H9 (cell line): ENCODE results near the gene MBD5. TPM values are rescaled to one million over a fixed set of nuclear protein-coding genes. Genes with fewer than 3 reads are reported as not detected.

Experiments used
- DNase-seq: peaks from one replicate; pipeline ENCODE4 v3.0.0-alpha.2; 2017
- H2AFZ ChIP-seq: one replicate; pipeline ENCODE4 v1.6.1; 2013; ENCODE audit warnings: mild to moderate bottlenecking, low read length, control low read depth, moderate library complexity
- H2AK5ac ChIP-seq: 2 replicates; pipeline ENCODE4 v1.6.1; 2013; ENCODE audit warnings: low read length, control low read depth, mixed read lengths; ENCODE audit not compliant: insufficient read length
- H2BK120ac ChIP-seq: one replicate; pipeline ENCODE4 v1.6.1; 2013; ENCODE audit warnings: low read depth, mild to moderate bottlenecking, low read length, control low read depth, inconsistent platforms; ENCODE audit not compliant: poor library complexity, severe bottlenecking
- H2BK12ac ChIP-seq: 2 replicates; pipeline ENCODE4 v1.6.1; 2013; ENCODE audit warnings: low read length, control low read depth, mixed read lengths, low read depth; ENCODE audit not compliant: insufficient read length
- H2BK15ac ChIP-seq: 2 replicates; pipeline ENCODE4 v1.6.1; 2013; ENCODE audit warnings: low read depth, low read length, control low read depth
- H2BK20ac ChIP-seq: one replicate; pipeline ENCODE4 v1.6.1; 2013; ENCODE audit warnings: low read depth, mild to moderate bottlenecking, low read length, control low read depth, inconsistent platforms; ENCODE audit not compliant: poor library complexity, severe bottlenecking
- H2BK5ac ChIP-seq: 2 replicates; pipeline ENCODE4 v1.6.1; 2013; ENCODE audit warnings: low read length, control low read depth, mixed read lengths; ENCODE audit not compliant: insufficient read length
- H3K14ac ChIP-seq: 2 replicates; pipeline ENCODE4 v1.6.1; 2013; ENCODE audit warnings: low read length, control low read depth; ENCODE audit not compliant: insufficient read depth
- H3K18ac ChIP-seq: 2 replicates; pipeline ENCODE4 v1.6.1; 2013; ENCODE audit warnings: low read depth, mild to moderate bottlenecking, mixed read lengths, low read length, control low read depth; ENCODE audit not compliant: insufficient read length
- H3K23ac ChIP-seq: 2 replicates; pipeline ENCODE4 v1.6.1; 2013; ENCODE audit warnings: low read length, control low read depth, mixed read lengths, low read depth; ENCODE audit not compliant: insufficient read length
- H3K23me2 ChIP-seq: 2 replicates; pipeline ENCODE4 v1.6.1; 2013; ENCODE audit warnings: low read depth, mild to moderate bottlenecking, mixed read lengths, low read length, control low read depth; ENCODE audit not compliant: insufficient read length, poor library complexity, severe bottlenecking
- H3K27ac ChIP-seq: 2 replicates; pipeline ENCODE4 v1.5.1; 2013; ENCODE audit warnings: low read length, control low read depth, mixed read lengths, low read depth; ENCODE audit not compliant: insufficient read length
- H3K27me3 ChIP-seq: 2 replicates; pipeline ENCODE4 v1.6.1; 2013; ENCODE audit warnings: low read length, control low read depth, inconsistent platforms; ENCODE audit not compliant: insufficient read depth
- H3K4ac ChIP-seq: 2 replicates; pipeline ENCODE4 v1.6.1; 2013; ENCODE audit warnings: low read depth, mild to moderate bottlenecking, control low read depth, inconsistent platforms, low read length, moderate library complexity
- H3K4me1 ChIP-seq: 2 replicates; pipeline ENCODE4 v1.6.1; 2013; ENCODE audit warnings: low read length, control low read depth, inconsistent platforms; ENCODE audit not compliant: insufficient read depth
- H3K4me2 ChIP-seq: 2 replicates; pipeline ENCODE4 v1.6.1; 2013; ENCODE audit warnings: low read length, control low read depth, mixed read lengths; ENCODE audit not compliant: insufficient read length, insufficient read depth
- H3K56ac ChIP-seq: 2 replicates; pipeline ENCODE4 v1.6.1; 2013; ENCODE audit warnings: low read depth, mild to moderate bottlenecking, mixed read lengths, low read length, control low read depth; ENCODE audit not compliant: insufficient read length
- H3K79me1 ChIP-seq: 2 replicates; pipeline ENCODE4 v1.6.1; 2013; ENCODE audit warnings: low read depth, mild to moderate bottlenecking, moderate library complexity, low read length, control low read depth, inconsistent platforms; ENCODE audit not compliant: insufficient read depth, poor library complexity, severe bottlenecking
- H3K79me2 ChIP-seq: 2 replicates; pipeline ENCODE4 v1.6.1; 2013; ENCODE audit warnings: low read length, control low read depth, inconsistent platforms; ENCODE audit not compliant: insufficient read depth
- H3K9ac ChIP-seq: 2 replicates; pipeline ENCODE4 v1.6.1; 2013; ENCODE audit warnings: low read length, control low read depth, mixed read lengths; ENCODE audit not compliant: insufficient read length; ENCODE audit errors: extremely low read depth
- H3K9me3 ChIP-seq: one replicate; pipeline ENCODE4 v1.6.1; 2013; ENCODE audit warnings: low read depth, low read length, inconsistent platforms; ENCODE audit not compliant: control insufficient read depth
- H3T11ph ChIP-seq: one replicate; pipeline ENCODE4 v1.6.1; 2013; ENCODE audit warnings: mild to moderate bottlenecking, low read length, control low read depth, inconsistent platforms
- H4K20me1 ChIP-seq: one replicate; pipeline ENCODE4 v1.6.1; 2013; ENCODE audit not compliant: control insufficient read depth, insufficient read length, insufficient read depth
- H4K5ac ChIP-seq: 2 replicates; pipeline ENCODE4 v1.6.1; 2013; ENCODE audit warnings: low read depth, mild to moderate bottlenecking, mixed read lengths, low read length, control low read depth; ENCODE audit not compliant: insufficient read length
- H4K8ac ChIP-seq: replicated peaks from 2 replicates; pipeline ENCODE4 v1.6.1; 2013; ENCODE audit warnings: low read length, control low read depth, mixed read lengths, low read depth; ENCODE audit not compliant: insufficient read length
- H4K91ac ChIP-seq: 2 replicates; pipeline ENCODE4 v1.6.1; 2013; ENCODE audit warnings: low read depth, mild to moderate bottlenecking, moderate library complexity, mixed read lengths, low read length, control low read depth; ENCODE audit not compliant: insufficient read length
- H3K27ac Mint-ChIP-seq, 3 experiments: 2 replicates in 2 of 3; 3 replicates in 1 of 3; pipeline ENCODE4 v1.8.0; 2020 to 2021; ENCODE audit warnings: mixed read lengths in 3 of 3, mild to moderate bottlenecking in 1 of 3, moderate library complexity in 1 of 3
- H3K27me3 Mint-ChIP-seq: 2 replicates; pipeline ENCODE4 v1.8.0; 2021; ENCODE audit warnings: low read depth, mild to moderate bottlenecking, moderate library complexity, mixed read lengths
- H3K36me3 Mint-ChIP-seq, 3 experiments: 2 replicates in 2 of 3; 3 replicates in 1 of 3; pipeline ENCODE4 v1.8.0; 2020 to 2021; ENCODE audit warnings: low read depth in 3 of 3, mixed read lengths in 3 of 3; ENCODE audit not compliant: insufficient read depth in 1 of 3
- H3K4me1 Mint-ChIP-seq, 2 experiments: 2 replicates each; pipeline ENCODE4 v1.8.0; 2020; ENCODE audit warnings: mixed read lengths in 2 of 2
- H3K4me3 Mint-ChIP-seq, 2 experiments: 2 replicates in 1 of 2; 3 replicates in 1 of 2; pipeline ENCODE4 v1.8.0; 2020 to 2021; ENCODE audit warnings: mild to moderate bottlenecking in 2 of 2, mixed read lengths in 2 of 2, moderate library complexity in 1 of 2
- H3K9me3 Mint-ChIP-seq, 2 experiments: 2 replicates in 1 of 2; 3 replicates in 1 of 2; pipeline ENCODE4 v1.8.0; 2020; ENCODE audit warnings: mild to moderate bottlenecking in 2 of 2, mixed read lengths in 2 of 2, moderate library complexity in 1 of 2
- CTCF ChIP-seq: fragments of 200-600 bp; sonication (generic); conservative IDR thresholded peaks from 3 replicates; pipeline ENCODE4 v1.8.0; 2021; ENCODE audit warnings: antibody characterized with exemption, mild to moderate bottlenecking
- total RNA-seq: library from RNA; stranded (reverse); gene quantifications from 2 replicates; pipeline ENCODE4 v1.2.1, GENCODE V29; 2021

Gene MBD5
- total RNA-seq, 1 experiment from 2014 or later = 23.1 TPM

GRCh38 chr2:148031152-148031551, 10.3 kb downstream of the MBD5 start:
- Histone ChIP-seq H2BK5ac (no peak overlapping the region), H4K91ac (no peak overlapping the region), H2AFZ (no peak overlapping the region), H3K9me3 (no peaks in the 10 kb centered on the region), H3K4me2 (no peak overlapping the region), H2BK15ac (no peak overlapping the region), H4K5ac (no peak overlapping the region), H4K8ac (no peak overlapping the region), H2BK12ac (no peak overlapping the region), H2AK5ac (no peak overlapping the region), H2BK120ac (no peak overlapping the region), H3K14ac (no peak overlapping the region), H3K18ac (no peak overlapping the region), H3K27me3 (no peaks in the 10 kb centered on the region), H3K9ac (no peak overlapping the region), H3T11ph (no peak overlapping the region), H3K27ac (no peak overlapping the region), H3K4ac (no peak overlapping the region), H3K56ac (no peak overlapping the region), H2BK20ac (no peak overlapping the region), H3K23ac (no peak overlapping the region), H3K79me2 (peaks cover 3% of the 10 kb centered on the region; the same call in 1 of the 2 replicates), H3K4me1 (no peaks in the 10 kb centered on the region), H3K23me2 (no peaks in the 10 kb centered on the region), H4K20me1 (no peaks in the 10 kb centered on the region), H3K79me1 (peaks cover 3% of the 10 kb centered on the region)
- Mint-ChIP-seq H3K4me1 (no peaks in the 10 kb centered on the region), H3K27ac (no peak overlapping the region), H3K27me3 (no peaks in the 10 kb centered on the region), H3K9me3 (no peaks in the 10 kb centered on the region), H3K4me3 (no peak overlapping the region), H3K36me3 (no peaks in the 10 kb centered on the region)
- TF ChIP-seq CTCF = no peak
- no peak for DNase-seq
